Endothelial cell of umbilical vein (primary cell): ENCODE results near the gene LRCH1. TPM values are rescaled to one million over a fixed set of nuclear protein-coding genes. Genes with fewer than 3 reads are reported as not detected.

Source experiments
- BruUV-seq: library from RNA; stranded (reverse); fragments of 400-500 nt; replicated peaks from 2 replicates; lab custom pipeline; 2021; lab: Mats Ljungman, UMichigan
- CTCF ChIA-PET: fragments of 300-600, 350-600 bp; sonication (Branson Sonifier 250); formaldehyde crosslinking; loops from one replicate; lab custom pipeline; 2021; ENCODE audit warnings: antibody characterized with exemption, inconsistent platforms; lab: Charles Lee
- POLR2A ChIA-PET: fragments of 300-600, 350-600 bp; sonication (Branson Sonifier 250); formaldehyde crosslinking; loops from one replicate; lab custom pipeline; 2021; ENCODE audit warnings: antibody characterized with exemption, inconsistent platforms; lab: Charles Lee
- DNase-seq: peaks from one replicate; pipeline ENCODE4 v3.0.0-alpha.2; 2011; ENCODE audit warnings: low read depth, low spot score
- FAIRE-seq: peaks from 2 replicates; lab custom pipeline; 2011; peaks lifted over from hg19 to GRCh38; lab: Jason Lieb, UNC
- H2AFZ ChIP-seq: 2 replicates; pipeline ENCODE4 v1.6.0; 2012; ENCODE audit warnings: low read depth, low read length, control low read depth, inconsistent platforms
- H3K27ac ChIP-seq: 2 replicates; pipeline ENCODE4 v1.5.1; 2011; ENCODE audit warnings: low read depth, mild to moderate bottlenecking, control low read depth, low read length, moderate library complexity; ENCODE audit not compliant: insufficient read depth
- H3K27me3 ChIP-seq, 2 experiments: 2 replicates each; pipeline versions ENCODE4 v1.6.0 to v1.6.1; 2011; ENCODE audit warnings: low read length in 2 of 2, mixed read lengths in 1 of 2; ENCODE audit not compliant: control insufficient read depth in 2 of 2, insufficient read depth in 2 of 2
- H3K36me3 ChIP-seq, 2 experiments: 2 replicates in 1 of 2; 3 replicates in 1 of 2; pipeline ENCODE4 v1.5.1; 2011; ENCODE audit warnings: low read length in 2 of 2, mild to moderate bottlenecking in 1 of 2, moderate library complexity in 1 of 2; ENCODE audit not compliant: control insufficient read depth in 2 of 2, insufficient read depth in 2 of 2; ENCODE audit errors: extremely low read depth in 1 of 2
- H3K4me1 ChIP-seq: 3 replicates; pipeline ENCODE4 v1.5.1; 2011; ENCODE audit warnings: mild to moderate bottlenecking, low read length; ENCODE audit not compliant: control insufficient read depth, insufficient read depth; ENCODE audit errors: extremely low read depth
- H3K4me2 ChIP-seq: 2 replicates; pipeline ENCODE4 v1.6.1; 2011; ENCODE audit warnings: low read length, control low read depth, mixed read lengths; ENCODE audit not compliant: insufficient read depth
- H3K4me3 ChIP-seq, 3 experiments: fragments of 200-600 bp in 1 of 3; sonication (generic), shearing (Covaris generic) in 1 of 3; replicated peaks in 1 of 3; 2 replicates each; pipeline ENCODE4 v1.5.1; 2011 to 2016; ENCODE audit warnings: control low read depth in 3 of 3, low read length in 3 of 3, mild to moderate bottlenecking in 2 of 3, inconsistent platforms in 1 of 3, low read depth in 1 of 3, moderate library complexity in 1 of 3; ENCODE audit not compliant: insufficient read depth in 1 of 3
- H3K79me2 ChIP-seq: 2 replicates; pipeline ENCODE4 v1.6.0; 2012; ENCODE audit warnings: low read length, inconsistent platforms; ENCODE audit not compliant: control insufficient read depth, insufficient read depth
- H3K9ac ChIP-seq: replicated peaks from 2 replicates; pipeline ENCODE3; 2011; ENCODE audit warnings: low read length, control low read depth; ENCODE audit not compliant: insufficient read depth; ENCODE audit errors: extremely low read depth
- H3K9me1 ChIP-seq: replicated peaks from 3 replicates; pipeline ENCODE4 v1.6.0; 2011; ENCODE audit warnings: mild to moderate bottlenecking, low read length; ENCODE audit not compliant: control insufficient read depth, insufficient read depth; ENCODE audit errors: extremely low read depth
- H3K9me3 ChIP-seq: replicated peaks from 2 replicates; pipeline ENCODE4 v1.5.1; 2012; ENCODE audit warnings: low read length, inconsistent platforms; ENCODE audit not compliant: control insufficient read depth, insufficient read depth
- H4K20me1 ChIP-seq: replicated peaks from 2 replicates; pipeline ENCODE3; 2011; ENCODE audit warnings: mild to moderate bottlenecking, low read length; ENCODE audit not compliant: control insufficient read depth, insufficient read depth; ENCODE audit errors: extremely low read depth
- CTCF ChIP-seq, 2 donors: IDR thresholded peaks; 1 replicate in 1 of 2; 2 replicates in 1 of 2; pipeline ENCODE4 v1.5.1; 2011; ENCODE audit warnings: low read length in 2 of 2, mild to moderate bottlenecking in 2 of 2, moderate library complexity in 2 of 2, control low read depth in 1 of 2, inconsistent platforms in 1 of 2, low read depth in 1 of 2; ENCODE audit not compliant: insufficient read depth in 1 of 2; ENCODE audit errors: extremely low read depth in 1 of 2
- EZH2 ChIP-seq: IDR thresholded peaks from 2 replicates; pipeline ENCODE4 v1.6.1; 2012; ENCODE audit warnings: borderline replicate concordance, low read depth, mild to moderate bottlenecking, moderate library complexity, low read length, inconsistent platforms; ENCODE audit not compliant: severe bottlenecking
- FOS ChIP-seq: IDR thresholded peaks from 2 replicates; pipeline ENCODE4 v1.6.1; 2011; ENCODE audit warnings: mild to moderate bottlenecking, low read length, moderate library complexity, borderline replicate concordance; ENCODE audit not compliant: insufficient read depth
- GATA2 ChIP-seq: IDR thresholded peaks from 2 replicates; pipeline ENCODE4 v1.7.0; 2011; ENCODE audit warnings: low read depth, mild to moderate bottlenecking, moderate library complexity, mixed read lengths, low read length; ENCODE audit not compliant: insufficient read length, insufficient read depth
- JUN ChIP-seq: IDR thresholded peaks from 2 replicates; pipeline ENCODE4 v1.6.1; 2011; ENCODE audit warnings: borderline replicate concordance, low read depth; ENCODE audit not compliant: insufficient read length, insufficient read depth
- MAX ChIP-seq: IDR thresholded peaks from 2 replicates; pipeline ENCODE4 v1.6.1; 2011; ENCODE audit not compliant: insufficient read depth, insufficient read length
- MYC ChIP-seq: IDR thresholded peaks from one replicate; pipeline ENCODE4 v1.6.1; 2011; ENCODE audit warnings: mild to moderate bottlenecking, low read depth, low read length
- POLR2A ChIP-seq: IDR thresholded peaks from 2 replicates; pipeline ENCODE4 v1.6.1; 2012; ENCODE audit warnings: low read depth, mild to moderate bottlenecking, control low read depth, low read length
- POLR2AphosphoS5 ChIP-seq: IDR thresholded peaks from 2 replicates; pipeline ENCODE4 v1.6.1; 2012; ENCODE audit warnings: low read depth, mild to moderate bottlenecking, control low read depth, low read length, moderate library complexity; ENCODE audit not compliant: insufficient read depth
- dilution Hi-C: fragments of 300-500 bp; cut with MboI; formaldehyde crosslinking; loops from one replicate; pipeline ENCODE4 v1.15.0; 2019; ENCODE audit warnings: low sequenced_read_pairs; ENCODE audit not compliant: extremely low pct_ligation_motif_present
- intact Hi-C: fragments of 100-400 bp; cut with micrococcal nuclease; formaldehyde crosslinking; loops from one replicate; pipeline ENCODE4 v1.10.0; 2022
- polyA plus RNA-seq, 4 experiments: library from polyadenylated mRNA; depleted of rRNA in 3 of 4; stranded (reverse) in 3 of 4; unstranded in 1 of 4; fragments of >200 nt; gene quantifications; 2 replicates each; pipeline versions ENCODE4 v1.2.1 to v1.2.3, GENCODE V29; 2011 to 2012; ENCODE audit warnings: missing spikeins in 1 of 4
- total RNA-seq: library from RNA; stranded (reverse); gene quantifications from 2 replicates; pipeline ENCODE4 v1.2.3, GENCODE V29; 2021

The LRCH1 gene
- total and polyA plus RNA-seq, 2 donors (not counting 3 experiments of a cell fraction or from before 2014, with no cell fraction given): 5.4 to 16.5 TPM

GRCh38 chr13:46735425-46735824 lies 182.5 kb downstream of the LRCH1 start:
- ChIA-PET CTCF (interaction anchor here (1.3 to 2.5 kb wide), 2 partner anchors 15 to 184 kb away, joined by 3 to 9 read pairs; no protein-coding TSS in a partner anchor), POLR2A (no interaction called here)
- no peak overlapping the region for H3K4me2 ChIP-seq
- no peak overlapping the region for H2AFZ ChIP-seq
- no peaks in the 10 kb centered on the region for H3K27me3 ChIP-seq
- peaks cover 4 to 6% of the 10 kb centered on the region in 2 experiments for H3K36me3 ChIP-seq
- no peaks in the 10 kb centered on the region for H3K79me2 ChIP-seq
- no peaks in the 10 kb centered on the region for H3K4me1 ChIP-seq
- no TSS peak for BruUV-seq
- H3K27ac ChIP-seq: no peak overlapping the region
- intact Hi-C loops: no loop called here
- no peaks in the 10 kb centered on the region for H3K9me3 ChIP-seq
- DNase-seq (no peak), FAIRE-seq (peak; percentile 28)
- no peak overlapping the region for H3K4me3 ChIP-seq
- H3K9me1 ChIP-seq: no peaks in the 10 kb centered on the region
- dilution Hi-C loops: no loop called here
- no peak for TF ChIP-seq FOS
- TF ChIP-seq GATA2: no peak
- no peak for TF ChIP-seq CTCF (IDR thresholded peaks at IDR 0.05; ENCODE audit: extremely low read depth in 1 of 2, insufficient read depth in 1 of 2, low read depth in 1 of 2, low read length in 2 of 2)
- TF ChIP-seq POLR2AphosphoS5: no peak
- TF ChIP-seq POLR2A: no peak
- no peak for TF ChIP-seq MYC
- no peak for TF ChIP-seq MAX
- TF ChIP-seq JUN: no peak
- no peak for TF ChIP-seq EZH2
- H4K20me1 ChIP-seq: no peaks in the 10 kb centered on the region
- H3K9ac ChIP-seq: no peak overlapping the region
